HepG2 (cell line): Measurements from ENCODE around the gene MDP1. TPM values are rescaled to one million over a fixed set of nuclear protein-coding genes. Genes with fewer than 3 reads are reported as not detected.

Experiments
- GATAD2A ChIP-seq: IDR thresholded peaks from 2 replicates; pipeline ENCODE4 v1.6.1; 2016
- HOXA9 ChIP-seq: sonication (generic); formaldehyde crosslinking; IDR thresholded peaks from 2 replicates; pipeline ENCODE4 v1.8.1; 2022; ENCODE audit warnings: missing genetic modification reagents, mild to moderate bottlenecking, moderate library complexity, borderline replicate concordance
- MTF1 ChIP-seq: sonication (generic); formaldehyde crosslinking; IDR thresholded peaks from 2 replicates; pipeline ENCODE4 v1.5.0; 2020; ENCODE audit warnings: missing genetic modification reagents
- NFIB ChIP-seq: sonication (generic); formaldehyde crosslinking; IDR thresholded peaks from 2 replicates; pipeline ENCODE4 v1.9.0; 2021; ENCODE audit warnings: missing genetic modification reagents, mild to moderate bottlenecking, borderline replicate concordance
- PAF1 ChIP-seq: IDR thresholded peaks from 2 replicates; pipeline ENCODE4 v1.6.1; 2016; ENCODE audit warnings: missing genetic modification reagents, missing compliant biosample characterization
- PAX8 ChIP-seq: sonication (generic); formaldehyde crosslinking; IDR thresholded peaks from 2 replicates; pipeline ENCODE4 v1.8.0; 2022; ENCODE audit warnings: mild to moderate bottlenecking, missing genetic modification reagents, borderline replicate concordance
- POLR2AphosphoS5 ChIP-seq: IDR thresholded peaks from 2 replicates; pipeline ENCODE4 v1.6.1; 2012; ENCODE audit warnings: low read depth, low read length
- POLR2G ChIP-seq: fragments of 200-400 bp; formaldehyde crosslinking; IDR thresholded peaks from 2 replicates; pipeline ENCODE4 v1.6.1; 2018; ENCODE audit warnings: mild to moderate bottlenecking, low read depth, low read length, moderate library complexity
- SSRP1 ChIP-seq: IDR thresholded peaks from 2 replicates; pipeline ENCODE4 v1.6.1; 2016; ENCODE audit warnings: control low read depth
- polyA plus RNA-seq, 8 experiments: library from polyadenylated mRNA; depleted of rRNA in 3 of 8; stranded (reverse) in 7 of 8; unstranded in 1 of 8; fragments of >200 nt; fragmentation: Illumina TruSeq in 4 of 8; extraction: Trizol in 4 of 8; gene quantifications; 2 replicates each; pipeline versions ENCODE4 v1.2.1 to v1.2.3, GENCODE V29; 2011 to 2016; ENCODE audit warnings: low read depth in 4 of 8, missing spikeins in 1 of 8, mixed read lengths in 1 of 8; ENCODE audit not compliant: insufficient read depth in 1 of 8
- total RNA-seq, 5 experiments: library from RNA; depleted of rRNA; stranded (reverse); fragments of >200 nt; fragmentation: Illumina TruSeq; extraction: Trizol; gene quantifications; 2 replicates each; pipeline ENCODE4 v1.2.3, GENCODE V29; 2016; ENCODE audit warnings: low read depth in 1 of 5
- TF ChIP-seq, protein P1 (sequence below): sonication (generic); formaldehyde crosslinking; IDR thresholded peaks from 2 replicates; pipeline ENCODE4 v1.4.0; 2020; ENCODE audit warnings: mild to moderate bottlenecking, low read depth, missing genetic modification reagents
- TF ChIP-seq, protein P2 (sequence below): sonication (generic); formaldehyde crosslinking; IDR thresholded peaks from 2 replicates; pipeline ENCODE4 v1.8.1; 2023; ENCODE audit warnings: mild to moderate bottlenecking, missing genetic modification reagents
- TF ChIP-seq, protein P3 (sequence below): sonication (generic); formaldehyde crosslinking; IDR thresholded peaks from 2 replicates; pipeline ENCODE4 v1.5.1; 2020; ENCODE audit warnings: mild to moderate bottlenecking, missing genetic modification reagents, borderline replicate concordance

Gene MDP1
- total and polyA plus RNA-seq, 2 of the 13 experiments (the other 11 are each of a cell fraction or from before 2014, with no cell fraction given): 44.1 to 48.7 TPM

DNA sequence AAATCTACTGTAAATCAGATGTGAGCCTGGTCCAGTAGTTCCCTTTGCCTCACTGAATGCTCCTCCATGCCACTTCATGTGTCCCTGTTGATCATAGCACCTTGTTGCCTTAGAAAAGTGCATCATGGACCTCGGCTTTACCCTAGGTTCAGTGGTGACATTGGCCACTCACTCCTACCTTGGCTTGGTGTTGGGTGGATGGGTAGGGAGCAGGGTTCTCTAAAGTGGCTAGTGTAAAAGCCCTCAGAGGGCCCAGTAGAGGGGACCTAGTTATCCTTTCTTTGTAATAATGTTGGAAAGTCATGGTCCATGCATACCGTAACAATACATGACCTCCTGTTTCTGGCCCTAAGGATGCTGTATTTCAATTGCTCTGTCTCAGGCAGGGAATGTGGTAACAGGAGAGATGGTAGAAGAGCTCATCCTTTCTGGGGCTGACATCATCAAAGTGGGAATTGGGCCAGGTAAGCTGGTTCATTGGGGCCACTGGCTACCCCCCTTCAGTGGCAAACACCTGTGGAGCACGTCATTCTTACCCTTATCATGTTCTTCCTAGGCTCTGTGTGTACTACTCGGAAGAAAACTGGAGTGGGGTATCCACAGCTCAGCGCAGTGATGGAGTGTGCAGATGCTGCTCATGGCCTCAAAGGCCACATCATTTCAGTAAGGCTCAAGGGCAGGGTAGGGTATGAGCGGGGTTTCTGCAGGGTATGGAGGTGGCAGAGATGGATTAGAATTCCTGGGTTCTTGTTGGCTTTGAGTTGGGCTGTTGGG, 21.0 kb upstream of the MDP1 start (continued):
- TF ChIP-seq NFIB (CRISPR knock-in tag): 0 out of 2 replicates have a peak, but pooled peaks have one; percentile 47
- TF ChIP-seq, protein P1, sequence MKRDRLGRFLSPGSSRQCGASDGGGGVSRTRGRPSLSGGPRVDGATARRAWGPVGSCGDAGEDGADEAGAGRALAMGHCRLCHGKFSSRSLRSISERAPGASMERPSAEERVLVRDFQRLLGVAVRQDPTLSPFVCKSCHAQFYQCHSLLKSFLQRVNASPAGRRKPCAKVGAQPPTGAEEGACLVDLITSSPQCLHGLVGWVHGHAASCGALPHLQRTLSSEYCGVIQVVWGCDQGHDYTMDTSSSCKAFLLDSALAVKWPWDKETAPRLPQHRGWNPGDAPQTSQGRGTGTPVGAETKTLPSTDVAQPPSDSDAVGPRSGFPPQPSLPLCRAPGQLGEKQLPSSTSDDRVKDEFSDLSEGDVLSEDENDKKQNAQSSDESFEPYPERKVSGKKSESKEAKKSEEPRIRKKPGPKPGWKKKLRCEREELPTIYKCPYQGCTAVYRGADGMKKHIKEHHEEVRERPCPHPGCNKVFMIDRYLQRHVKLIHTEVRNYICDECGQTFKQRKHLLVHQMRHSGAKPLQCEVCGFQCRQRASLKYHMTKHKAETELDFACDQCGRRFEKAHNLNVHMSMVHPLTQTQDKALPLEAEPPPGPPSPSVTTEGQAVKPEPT: 0 out of 2 replicates have a peak, but pooled peaks have one; percentile 35
- TF ChIP-seq PAF1: peak; percentile 68
- no peak for TF ChIP-seq GATAD2A (CRISPR knock-in tag)
- peak; percentile 90 for TF ChIP-seq SSRP1 (CRISPR knock-in tag)
- TF ChIP-seq, protein P2, sequence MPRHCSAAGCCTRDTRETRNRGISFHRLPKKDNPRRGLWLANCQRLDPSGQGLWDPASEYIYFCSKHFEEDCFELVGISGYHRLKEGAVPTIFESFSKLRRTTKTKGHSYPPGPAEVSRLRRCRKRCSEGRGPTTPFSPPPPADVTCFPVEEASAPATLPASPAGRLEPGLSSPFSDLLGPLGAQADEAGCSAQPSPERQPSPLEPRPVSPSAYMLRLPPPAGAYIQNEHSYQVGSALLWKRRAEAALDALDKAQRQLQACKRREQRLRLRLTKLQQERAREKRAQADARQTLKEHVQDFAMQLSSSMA (CRISPR knock-in tag): 0 out of 2 replicates have a peak, but pooled peaks have one; percentile 38
- TF ChIP-seq, protein P3, sequence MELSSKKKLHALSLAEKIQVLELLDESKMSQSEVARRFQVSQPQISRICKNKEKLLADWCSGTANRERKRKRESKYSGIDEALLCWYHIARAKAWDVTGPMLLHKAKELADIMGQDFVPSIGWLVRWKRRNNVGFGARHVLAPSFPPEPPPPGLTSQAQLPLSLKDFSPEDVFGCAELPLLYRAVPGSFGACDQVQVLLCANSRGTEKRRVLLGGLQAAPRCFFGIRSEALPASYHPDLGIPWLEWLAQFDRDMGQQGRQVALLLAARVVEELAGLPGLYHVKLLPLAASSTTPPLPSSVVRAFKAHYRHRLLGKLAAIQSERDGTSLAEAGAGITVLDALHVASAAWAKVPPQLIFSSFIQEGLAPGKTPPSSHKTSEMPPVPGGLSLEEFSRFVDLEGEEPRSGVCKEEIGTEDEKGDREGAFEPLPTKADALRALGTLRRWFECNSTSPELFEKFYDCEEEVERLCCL (CRISPR knock-in tag): 0 out of 2 replicates have a peak, but pooled peaks have one; percentile 35
- TF ChIP-seq POLR2G: peak; percentile 56; the same call in 1 of the 2 replicates
- TF ChIP-seq MTF1: no peak
- no peak for TF ChIP-seq PAX8 (CRISPR knock-in tag)
- TF ChIP-seq POLR2AphosphoS5: peak; percentile 39
- TF ChIP-seq HOXA9: 0 out of 2 replicates have a peak, but pooled peaks have one; percentile 64
